ENCODE results near the gene NPFFR2. TPM values are rescaled to one million over a fixed set of nuclear protein-coding genes. Genes with fewer than 3 reads are reported as not detected.

NPFFR2 gene
- total RNA-seq, 4 donors from 2014 or later: not detected

DNA sequence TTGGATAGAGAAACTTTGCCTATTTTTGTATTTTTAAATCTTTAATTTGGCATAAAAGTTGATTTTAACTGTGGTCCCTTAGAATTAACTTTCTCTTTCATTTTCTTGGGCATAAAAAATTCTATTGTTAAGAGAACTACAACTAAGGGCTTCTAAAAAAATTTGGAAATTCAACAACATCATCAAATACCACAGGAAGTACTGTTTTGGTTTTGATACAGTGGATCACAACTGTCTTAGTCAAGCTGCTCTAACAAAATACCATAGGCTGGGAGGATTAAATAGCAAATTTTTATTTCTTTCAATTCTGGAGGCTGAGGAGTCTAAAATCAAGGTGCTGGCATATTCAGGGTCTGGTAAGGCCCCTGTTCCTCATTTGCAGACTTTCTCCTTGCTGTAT lies 19.9 kb upstream of the NPFFR2 start:
- Histone ChIP-seq H3K27me3 (no peaks in the 10 kb centered on the region), H3K4me1 (no peaks in the 10 kb centered on the region), H3K36me3 (no peaks in the 10 kb centered on the region), H3K9me3 (no peaks in the 10 kb centered on the region), H3K27ac (no peak overlapping the region), H3K4me3 (no peak overlapping the region)
- no peak for TF ChIP-seq CTCF (IDR thresholded peaks at IDR 0.05)
- no peak for TF ChIP-seq POLR2A (IDR thresholded peaks at IDR 0.05)
- DNase-seq: no peak

- H3K4me3 ChIP-seq: no peak overlapping the region
- no peak for DNase-seq
Observed at GRCh38 chr4:72016011-72016410, 15.8 kb upstream of the NPFFR2 start.

GRCh38 chr4:72019688-72020087 lies 12.1 kb upstream of the NPFFR2 start:
- H3K27ac ChIP-seq: no peak overlapping the region
- TF ChIP-seq CTCF (IDR thresholded peaks at IDR 0.05) (no peak), POLR2A (IDR thresholded peaks at IDR 0.05) (no peak)
- H3K36me3 ChIP-seq: no peaks in the 10 kb centered on the region
- H3K27me3 ChIP-seq: no peaks in the 10 kb centered on the region
- DNase-seq: no peak
- H3K4me3 ChIP-seq: no peak overlapping the region
- H3K4me1 ChIP-seq: no peaks in the 10 kb centered on the region
- H3K9me3 ChIP-seq: no peaks in the 10 kb centered on the region

More at GRCh38 chr4:72016011-72016410, 15.8 kb upstream of the NPFFR2 start:
- H3K4me1 ChIP-seq: no peaks in the 10 kb centered on the region
- H3K9me3 ChIP-seq: no peaks in the 10 kb centered on the region
- H3K27me3 ChIP-seq: no peaks in the 10 kb centered on the region
- H3K27ac ChIP-seq: no peak overlapping the region
- TF ChIP-seq CTCF (IDR thresholded peaks at IDR 0.05): no peak
- TF ChIP-seq POLR2A (IDR thresholded peaks at IDR 0.05): no peak
- no peaks in the 10 kb centered on the region for H3K36me3 ChIP-seq

DNA sequence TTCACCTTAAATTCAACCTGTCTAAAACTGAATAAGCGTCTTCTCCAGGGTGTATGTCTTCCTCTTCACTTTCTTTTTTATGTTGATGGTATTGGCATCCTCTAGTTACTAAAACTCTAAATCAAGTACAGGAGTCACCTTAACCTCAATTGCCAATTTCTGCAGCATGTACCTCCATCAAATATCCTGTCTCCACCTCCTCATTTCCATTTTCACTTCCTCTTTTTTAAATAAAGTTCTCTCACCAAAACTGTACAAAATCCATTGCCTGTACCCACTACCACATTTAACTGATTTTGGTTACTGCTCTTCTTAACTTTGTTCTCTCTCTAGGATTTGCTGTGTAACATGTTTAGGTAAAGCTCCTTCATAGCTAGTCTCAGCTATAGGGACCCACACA lies 9.2 kb upstream of the NPFFR2 start:
- Histone ChIP-seq H3K9me3 (no peaks in the 10 kb centered on the region), H3K27me3 (no peaks in the 10 kb centered on the region), H3K4me1 (no peaks in the 10 kb centered on the region), H3K27ac (no peak overlapping the region), H3K36me3 (no peaks in the 10 kb centered on the region), H3K4me3 (no peak overlapping the region)
- no peak for DNase-seq
- TF ChIP-seq POLR2A (IDR thresholded peaks at IDR 0.05) (no peak), CTCF (IDR thresholded peaks at IDR 0.05) (no peak)

- Histone ChIP-seq H3K4me1 (no peaks in the 10 kb centered on the region), H3K27ac (no peak overlapping the region), H3K27me3 (no peaks in the 10 kb centered on the region), H3K9me3 (no peaks in the 10 kb centered on the region), H3K4me3 (no peak overlapping the region), H3K36me3 (no peaks in the 10 kb centered on the region)
- TF ChIP-seq CTCF (IDR thresholded peaks at IDR 0.05) (no peak), POLR2A (IDR thresholded peaks at IDR 0.05) (no peak)
- no peak for DNase-seq
Observed at GRCh38 chr4:72055566-72055965, 23.8 kb downstream of the NPFFR2 start.

DNA sequence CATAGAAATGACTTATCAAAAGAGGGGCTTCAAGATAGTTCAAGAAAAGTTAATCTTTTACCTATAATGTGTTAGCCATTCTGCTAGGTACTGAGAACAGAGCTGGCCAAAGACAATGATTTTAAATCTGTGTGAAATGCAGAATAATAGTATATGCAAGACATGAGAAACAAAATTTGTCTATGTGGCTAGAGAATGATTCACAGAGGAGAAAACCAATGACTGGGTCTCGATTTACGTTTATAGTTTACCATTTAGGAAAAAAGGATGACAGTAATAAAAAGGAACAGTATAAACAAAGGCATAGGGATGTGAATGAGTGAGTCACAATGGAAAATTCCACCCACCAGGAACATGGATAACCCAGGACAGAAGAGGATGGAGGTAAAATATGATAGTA lies 31.9 kb downstream of the NPFFR2 start:
- TF ChIP-seq POLR2A (IDR thresholded peaks at IDR 0.05): no peak
- no peak for TF ChIP-seq CTCF (IDR thresholded peaks at IDR 0.05)
- Histone ChIP-seq H3K9me3 (no peaks in the 10 kb centered on the region), H3K36me3 (no peaks in the 10 kb centered on the region), H3K4me1 (no peaks in the 10 kb centered on the region), H3K27ac (no peak overlapping the region), H3K4me3 (no peak overlapping the region), H3K27me3 (no peaks in the 10 kb centered on the region)
- DNase-seq: no peak

Measured in Peyer's patch (tissue), 4 donors.